ENCODE measurements around the gene CTDSP2.

DNA sequence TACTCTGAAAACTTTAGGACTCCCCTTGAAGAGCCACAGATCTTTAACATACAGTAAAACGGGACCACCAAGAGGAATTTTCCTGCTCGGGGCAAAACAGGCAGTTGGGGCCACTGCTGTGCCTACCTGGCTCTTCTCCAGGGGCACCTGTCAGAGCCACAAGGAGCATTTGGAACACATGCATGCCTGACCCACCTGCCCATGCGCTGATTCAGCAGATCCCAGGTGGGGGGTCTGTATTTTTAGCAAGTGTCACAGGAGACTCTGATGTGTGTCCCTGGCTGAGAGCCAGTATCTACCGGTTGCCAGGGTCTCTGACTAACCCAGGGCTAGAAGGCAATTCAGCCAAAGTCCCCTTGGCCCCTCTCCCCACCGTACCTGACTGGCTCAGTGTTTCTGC, 6.5 kb downstream of the CTDSP2 start:
- no peak for TF ChIP-seq POLR2A (IDR thresholded peaks at IDR 0.05)
- TF ChIP-seq POLR2AphosphoS5 (IDR thresholded peaks at IDR 0.05), result no peak
